EL (cell line): ENCODE data around the gene RUNX1.

Experiments
- DNase-seq: peaks from one replicate; pipeline ENCODE4 v3.0.0-alpha.2; 2016

Gene RUNX1

DNA sequence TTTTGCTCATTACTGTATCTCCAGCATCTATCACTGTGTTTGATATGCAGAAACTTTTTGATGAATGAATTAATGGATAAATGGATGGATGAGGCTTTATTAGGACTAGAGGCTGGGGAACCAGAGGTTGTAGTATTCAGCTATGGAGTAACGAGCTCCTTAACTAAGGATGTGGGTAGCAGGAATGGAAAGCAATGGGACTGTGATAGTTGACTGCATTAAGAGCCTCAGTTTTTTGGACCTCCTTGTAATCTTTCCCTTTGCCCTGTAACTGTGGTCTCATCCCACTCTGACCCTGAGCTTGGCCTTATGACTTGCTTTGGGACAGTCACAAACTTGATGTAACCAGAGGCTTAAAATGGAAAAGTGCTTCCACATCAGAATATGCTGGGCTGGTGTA, 9.0 kb upstream of the RUNX1 start:
- DNase-seq, result no peak

DNA sequence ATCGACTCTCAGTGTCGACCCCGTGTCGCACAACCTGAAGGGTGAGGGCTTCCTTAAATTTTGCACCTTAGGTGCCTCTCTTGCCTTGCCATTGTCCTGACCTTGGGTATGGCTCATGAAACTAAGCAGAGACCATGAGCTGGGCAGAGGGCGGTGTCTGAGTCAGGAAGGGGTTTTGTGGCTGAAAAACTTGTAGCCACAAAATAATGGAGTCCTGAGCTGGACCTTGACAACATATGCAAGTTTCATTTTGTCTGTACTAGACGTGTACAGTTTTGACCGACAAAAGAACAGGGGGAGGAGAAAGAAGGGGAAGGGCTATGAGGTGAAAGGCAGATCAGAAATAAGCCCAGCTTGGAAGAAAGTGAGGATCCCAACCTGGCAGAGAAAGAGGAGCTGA, 8.3 kb upstream of the RUNX1 start:
- DNase-seq, result no peak

DNA sequence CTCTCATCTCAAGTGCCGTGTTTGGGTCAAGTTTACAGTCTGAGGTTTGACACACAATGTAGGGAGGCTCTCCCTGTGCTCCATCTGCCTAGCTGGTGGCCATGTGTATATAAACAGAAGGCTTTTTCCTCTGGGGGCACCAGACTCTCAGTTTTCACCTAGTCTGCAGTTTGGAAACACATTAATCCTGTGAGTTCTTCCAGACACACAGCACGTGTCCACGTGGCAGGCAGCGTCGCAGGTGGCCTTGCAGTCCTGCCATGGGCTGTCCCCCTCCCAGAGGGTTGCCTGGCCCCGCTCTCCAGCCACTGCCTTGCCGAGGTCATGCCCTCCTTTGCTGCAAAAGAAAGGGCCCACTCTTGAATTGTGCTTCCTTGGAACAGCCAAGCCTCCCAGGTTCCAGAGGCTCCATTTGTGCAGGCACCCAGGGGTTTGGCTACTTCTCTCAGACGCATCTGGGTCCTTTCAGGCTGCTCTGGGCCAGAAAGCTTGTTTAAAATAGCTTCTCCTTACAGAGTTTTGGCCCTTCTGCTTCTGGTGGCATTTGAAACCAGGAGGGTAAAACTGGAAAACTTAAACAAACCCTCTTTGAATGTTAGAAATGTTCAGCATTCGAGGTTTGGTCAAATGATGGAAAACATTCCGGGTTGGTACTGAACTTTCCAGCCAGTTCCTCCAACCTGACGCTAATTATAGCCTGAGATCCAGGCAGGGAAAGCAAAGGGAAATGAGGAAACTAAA, 4.4 kb upstream of the RUNX1 start:
- no peak for DNase-seq

GRCh38 chr21:35052801-35053200, 3.7 kb upstream of the RUNX1 start:
- DNase-seq, result no peak

DNA sequence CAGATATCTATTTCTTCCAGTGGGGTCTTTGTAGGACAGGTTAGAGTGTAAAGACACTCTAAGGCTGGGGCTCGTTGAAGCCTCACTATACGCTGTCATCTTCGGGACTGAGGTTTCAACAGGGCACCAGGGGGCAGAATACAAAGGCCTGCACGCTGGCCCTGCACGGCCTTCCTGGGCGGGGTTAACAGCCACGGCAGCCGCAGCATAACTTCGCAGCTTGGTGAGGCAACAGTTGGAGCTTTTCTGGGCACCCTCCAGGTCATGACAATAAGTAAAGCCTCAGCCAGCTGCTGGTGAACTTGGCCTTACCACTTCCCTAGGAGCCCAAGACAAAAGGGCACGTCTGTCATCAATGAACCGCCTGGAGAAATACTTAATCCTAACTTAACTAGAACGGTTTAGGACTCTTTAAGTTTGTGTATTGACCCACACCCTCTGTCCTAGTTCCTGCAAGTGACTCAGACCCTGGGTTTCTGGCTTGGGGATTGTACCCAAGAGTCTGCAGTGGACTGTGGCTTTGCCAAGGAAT, 2.3 kb upstream of the RUNX1 start:
- peak; percentile 87 for DNase-seq

- no peak for DNase-seq
Observed at GRCh38 chr21:35050348-35051286, 1.5 kb upstream of the RUNX1 start.

GRCh38 chr21:35048183-35048601, 910 bp downstream of the RUNX1 start:
- peak; percentile 57 for DNase-seq

DNA sequence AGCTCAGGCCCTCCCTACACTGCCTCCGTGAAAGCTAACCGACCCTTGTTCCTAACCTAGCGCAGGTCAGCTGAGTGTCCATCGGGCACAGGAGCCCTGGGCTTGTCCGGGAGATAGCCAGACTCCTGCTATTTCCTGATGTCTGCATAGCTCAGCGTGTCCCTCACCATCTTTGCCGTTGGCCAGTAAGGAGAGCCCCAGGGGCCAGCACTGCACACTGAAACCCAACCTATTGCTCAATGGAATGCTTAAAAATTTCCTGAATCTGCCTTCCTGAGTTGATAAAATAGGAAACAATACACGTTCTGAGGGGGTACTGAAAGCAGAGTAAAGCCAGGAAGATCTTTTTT, 2.2 kb downstream of the RUNX1 start:
- DNase-seq, result peak; percentile 79

- no peak for DNase-seq
Observed at GRCh38 chr21:35046263-35046624, 2.9 kb downstream of the RUNX1 start.

GRCh38 chr21:35045542-35046262, 3.4 kb downstream of the RUNX1 start:
- no peak for DNase-seq

DNA sequence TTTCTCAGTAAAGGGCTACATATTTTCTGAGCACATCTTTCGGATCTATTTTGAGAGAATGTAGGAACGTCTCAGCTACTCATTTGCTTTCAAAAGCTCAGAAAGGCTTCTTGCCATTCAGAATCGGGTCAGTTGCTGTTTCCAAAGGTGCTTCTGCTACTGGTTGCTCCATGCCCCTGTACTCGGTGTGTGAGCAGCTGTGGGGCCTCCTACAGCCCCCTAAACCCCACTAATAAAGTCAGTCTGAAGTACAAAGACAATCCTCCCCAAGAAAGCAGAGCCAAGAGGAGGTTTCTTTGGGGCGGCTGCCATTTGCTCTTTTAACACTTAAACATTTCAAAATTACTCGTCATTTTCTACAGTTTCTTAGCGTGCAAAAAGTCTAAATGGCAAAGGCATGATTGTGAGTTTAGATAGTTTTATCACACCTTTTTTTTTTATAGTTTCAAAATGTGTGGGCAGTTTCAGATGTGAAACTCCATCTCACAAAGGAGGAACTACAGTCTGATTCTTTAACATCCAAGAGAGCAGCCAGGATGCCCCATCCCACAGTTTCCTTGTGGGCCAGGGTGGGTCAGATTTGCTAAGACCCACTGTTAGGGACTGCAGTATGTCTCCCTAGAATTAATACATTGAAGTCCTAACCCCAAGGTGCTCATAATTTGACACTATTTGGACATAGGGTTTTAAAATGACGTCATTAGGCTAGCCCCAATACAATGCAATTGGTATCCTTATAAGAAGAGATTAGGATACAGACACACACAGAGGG, 4.1 kb downstream of the RUNX1 start:
- no peak for DNase-seq

DNA sequence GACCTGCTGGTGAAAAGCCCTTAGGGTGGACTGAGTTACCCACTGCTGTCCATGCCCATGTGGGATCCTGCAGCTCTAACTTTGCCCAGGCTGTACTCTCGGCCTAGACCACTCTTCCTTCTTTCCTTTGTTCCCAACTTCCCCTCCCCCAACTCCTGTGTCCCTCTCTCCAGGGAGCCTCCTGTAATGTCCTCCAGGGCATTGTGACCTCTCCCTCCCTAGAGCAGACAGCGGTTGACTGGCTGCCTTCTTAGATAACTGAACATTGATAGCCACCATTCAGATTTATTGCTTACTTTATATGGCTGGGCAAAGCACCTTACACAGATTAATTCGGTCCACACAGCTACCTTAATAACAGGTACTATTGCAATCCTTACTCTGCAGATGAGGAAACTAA, 5.0 kb downstream of the RUNX1 start:
- no peak for DNase-seq

DNA sequence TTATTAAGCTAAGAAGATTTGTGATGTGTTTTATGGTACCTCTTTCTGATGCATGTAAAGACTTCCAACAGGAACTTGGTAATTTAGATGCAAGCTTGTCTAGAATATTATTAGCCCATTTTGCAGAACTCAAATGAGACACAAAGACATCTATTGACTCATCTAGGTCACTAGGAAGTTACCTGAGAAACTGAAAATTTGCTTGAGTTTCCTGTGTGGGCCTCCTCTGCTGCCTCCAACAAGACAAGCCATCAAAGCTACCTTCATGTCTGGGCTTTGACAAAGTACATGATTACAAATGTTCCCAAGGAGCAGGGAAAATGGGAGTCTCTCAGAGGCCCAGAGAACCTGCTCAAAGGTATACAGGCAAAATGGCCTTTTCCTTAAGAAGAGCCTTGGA, 5.6 kb downstream of the RUNX1 start:
- no peak for DNase-seq

GRCh38 chr21:35042836-35043235, 6.3 kb downstream of the RUNX1 start:
- no peak for DNase-seq

- DNase-seq, result no peak
Observed at GRCh38 chr21:35041881-35042280, 7.2 kb downstream of the RUNX1 start.

DNA sequence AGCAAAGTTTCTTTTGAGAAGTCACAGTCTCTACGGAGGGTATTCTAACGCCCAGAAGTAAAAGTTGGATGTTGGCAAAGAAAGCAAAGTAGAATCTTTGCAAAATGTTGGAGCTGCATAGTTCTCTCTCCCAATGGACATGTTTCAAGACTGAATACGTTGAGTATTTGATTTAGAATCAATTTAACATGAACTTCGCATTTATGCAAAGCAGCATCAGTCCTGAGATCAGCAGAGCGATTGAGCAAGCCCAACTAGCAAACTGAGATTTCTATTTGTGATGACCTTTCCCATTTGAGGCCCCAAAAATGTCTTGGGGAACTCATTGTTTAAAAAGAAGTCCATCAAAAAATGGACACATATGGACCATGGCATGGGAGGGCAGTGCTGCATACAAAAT, 8.0 kb downstream of the RUNX1 start:
- DNase-seq, result no peak

GRCh38 chr21:35039595-35040289, 9.4 kb downstream of the RUNX1 start:
- DNase-seq, result no peak

- no peak for DNase-seq
Observed at GRCh38 chr21:35038772-35039319, 10.3 kb downstream of the RUNX1 start.

DNA sequence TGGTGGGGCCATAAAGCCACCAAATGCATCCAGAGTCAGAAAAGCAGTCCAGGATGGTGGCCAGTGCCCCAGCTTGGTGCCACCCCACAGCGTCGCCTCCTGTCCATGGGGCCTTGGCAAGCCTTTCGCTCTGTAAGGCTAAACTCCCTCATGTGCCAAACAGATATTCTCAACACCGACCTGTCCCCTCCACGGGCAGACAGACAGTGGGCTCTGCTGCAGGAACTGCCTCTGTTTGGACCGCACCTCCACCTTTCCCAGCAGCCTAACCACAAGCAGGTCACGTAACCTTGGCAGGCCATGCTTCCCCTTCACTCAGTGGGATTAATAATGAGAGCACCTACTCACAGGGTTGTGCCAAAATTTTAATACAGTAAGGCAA, 11.7 kb downstream of the RUNX1 start:
- no peak for DNase-seq

DNA sequence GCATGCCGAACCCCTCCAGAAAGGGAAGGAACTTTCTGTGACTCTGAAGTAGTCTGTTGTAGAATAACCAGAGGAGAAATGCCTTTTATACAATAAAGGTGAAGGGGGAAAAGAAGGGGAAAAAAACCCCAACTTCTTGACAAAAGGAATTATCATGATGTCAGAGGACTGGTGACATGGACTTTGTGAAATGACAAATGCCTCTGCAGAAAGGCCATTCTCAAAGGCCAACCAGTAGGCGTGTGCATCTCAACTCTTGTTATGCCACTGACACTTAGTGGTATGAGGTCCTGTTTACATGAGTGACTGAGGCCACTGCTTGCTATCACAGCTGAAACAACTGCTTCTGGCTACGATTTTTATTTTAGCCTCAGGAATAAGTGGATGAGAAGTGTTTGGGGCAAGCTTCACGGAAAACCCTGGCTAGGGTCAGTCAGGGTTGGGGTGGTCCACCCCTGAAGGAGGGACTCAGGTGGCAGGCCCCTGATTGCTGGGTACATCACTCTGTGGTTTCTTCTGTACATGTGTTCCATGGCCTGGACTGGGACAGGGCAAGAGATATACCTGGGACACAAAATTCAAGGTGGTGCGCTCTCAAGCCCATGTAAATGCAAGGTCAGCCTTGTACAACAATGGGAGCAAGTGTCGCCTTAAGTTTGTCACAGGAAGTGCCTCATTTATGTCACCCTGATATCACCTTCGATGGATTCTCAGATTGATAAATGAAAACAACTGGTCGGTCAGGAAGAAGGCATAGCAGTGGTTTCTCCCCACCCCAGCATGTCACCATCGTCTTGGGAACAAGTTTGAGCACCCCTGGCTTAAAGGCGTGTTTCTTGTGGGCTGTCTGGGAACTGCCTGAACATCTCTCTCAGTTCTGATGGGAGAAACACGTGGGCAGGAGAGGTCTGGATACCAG, 12.4 kb downstream of the RUNX1 start:
- DNase-seq, result no peak

DNA sequence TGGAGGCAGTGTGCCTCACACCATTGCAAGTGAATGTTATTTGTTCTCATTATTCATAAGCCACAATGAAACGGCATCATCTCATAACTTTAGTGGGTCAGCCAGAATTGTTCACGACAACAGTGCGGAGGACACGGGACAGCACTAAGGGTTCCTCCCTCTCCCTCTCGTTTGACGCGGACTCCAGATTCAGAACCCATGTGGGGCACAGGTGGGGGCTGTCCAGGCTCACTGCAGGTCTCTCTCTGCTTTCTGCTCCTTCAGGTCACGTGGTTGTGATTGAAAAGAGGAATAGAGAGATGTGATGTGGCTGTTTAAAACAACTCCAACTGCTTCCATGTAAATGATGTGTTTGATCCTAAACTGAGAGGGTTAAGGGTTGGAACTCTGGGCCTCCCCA, 13.5 kb downstream of the RUNX1 start:
- no peak for DNase-seq
